Panc1 (cell line): ENCODE results near the gene SV2B.

Source experiments
- CTCF ChIP-seq: fragments of 450-650 bp; IDR thresholded peaks from 2 replicates; pipeline ENCODE4 v1.5.1; 2017; ENCODE audit warnings: mild to moderate bottlenecking
- POLR2AphosphoS5 ChIP-seq: IDR thresholded peaks from 2 replicates; pipeline ENCODE4 v1.6.1; 2012; ENCODE audit warnings: mild to moderate bottlenecking, low read depth, low read length, moderate library complexity
- REST ChIP-seq, 2 experiments: IDR thresholded peaks; 2 replicates each; pipeline ENCODE4 v1.6.1; 2011 to 2012; ENCODE audit warnings: low read depth in 2 of 2, control low read depth in 1 of 2, low read length in 1 of 2, mild to moderate bottlenecking in 1 of 2, moderate library complexity in 1 of 2; ENCODE audit not compliant: insufficient read depth in 1 of 2
- SIN3A ChIP-seq: IDR thresholded peaks from 2 replicates; pipeline ENCODE4 v1.6.1; 2012; ENCODE audit warnings: low read depth, mild to moderate bottlenecking, low read length, moderate library complexity, borderline replicate concordance; ENCODE audit not compliant: insufficient read depth

GRCh38 chr15:91203619-91204203 lies 103.7 kb downstream of the SV2B start:
- TF ChIP-seq SIN3A (no peak), CTCF (no peak), POLR2AphosphoS5 (no peak), REST (IDR thresholded peaks at IDR 0.05; ENCODE audit: insufficient read depth in 1 of 2, low read depth in 2 of 2, low read length in 1 of 2) (no peak)
